Measurements from ENCODE around the gene GALK1.

GRCh38 chr17:75810216-75810615, 45.2 kb upstream of the GALK1 start:
- no peak for TF ChIP-seq CTCF (conservative IDR thresholded peaks at IDR 0.05; ENCODE audit: low read depth, low read length)
- TF ChIP-seq EZH2phosphoT487 (IDR thresholded peaks at IDR 0.05; ENCODE audit: borderline replicate concordance, low read length), result no peak
- TF ChIP-seq EZH2 (IDR thresholded peaks at IDR 0.05; ENCODE audit: low read length, unreplicated experiment), result no peak

Data from PC-3 (cell line).